Measurements from ENCODE around the gene CPTP.

DNA sequence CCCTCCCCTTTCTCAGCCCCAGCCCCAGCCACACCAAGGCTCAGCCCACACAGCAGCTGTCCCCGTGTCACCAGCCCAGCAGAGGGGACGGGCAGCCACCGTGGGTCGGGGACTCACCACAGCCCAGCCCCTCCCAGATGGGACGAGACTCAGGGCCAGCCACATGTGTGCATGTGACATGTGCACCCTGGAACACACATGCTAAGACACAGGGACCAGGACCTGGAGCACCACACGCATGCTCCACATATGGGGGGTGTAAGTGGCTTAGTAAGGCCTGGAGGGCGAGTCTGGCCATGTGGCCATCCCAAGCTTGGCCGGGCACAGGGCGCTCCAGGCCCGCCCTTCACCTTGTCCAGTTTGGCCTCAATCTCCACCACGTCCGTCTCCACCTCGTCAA lies 20.9 kb upstream of the CPTP start:
- no peak for TF ChIP-seq GABPA (IDR thresholded peaks at IDR 0.05 in 1 of 2, conservative IDR thresholded peaks at IDR 0.05 in 1 of 2)
- no peak for TF ChIP-seq CTCF (IDR thresholded peaks at IDR 0.05; ENCODE audit: low read depth, low read length, missing input control)
- TF ChIP-seq HNF4G (IDR thresholded peaks at IDR 0.05): no peak
- TF ChIP-seq TAF1 (conservative IDR thresholded peaks at IDR 0.05): no peak
- TF ChIP-seq JUND (IDR thresholded peaks at IDR 0.05): no peak
- TF ChIP-seq EGR1 (IDR thresholded peaks at IDR 0.05; ENCODE audit: low read depth in 2 of 2): no peak
- no peak for TF ChIP-seq REST (IDR thresholded peaks at IDR 0.05)
- no peak for TF ChIP-seq RAD21 (IDR thresholded peaks at IDR 0.05)
- TF ChIP-seq HNF4A (conservative IDR thresholded peaks at IDR 0.05): no peak
